CD14-positive monocyte (primary cell): ENCODE results near the gene ZNF132. TPM values are rescaled to one million over a fixed set of nuclear protein-coding genes. Genes with fewer than 3 reads are reported as not detected.

ENCODE experiments used
- DNase-seq, 3 donors: peaks; one replicate each; pipeline ENCODE4 v3.0.0-alpha.2; 2011 to 2022
- H2AFZ ChIP-seq: 2 replicates; pipeline ENCODE4 v1.6.0; 2012; ENCODE audit warnings: mild to moderate bottlenecking, low read depth, low read length, inconsistent platforms; ENCODE audit not compliant: insufficient read depth, poor library complexity, severe bottlenecking
- H3K27ac ChIP-seq, 2 donors: 1 replicate in 1 of 2; 2 replicates in 1 of 2; pipeline ENCODE4 v1.5.1; 2012 to 2013; ENCODE audit warnings: low read length in 2 of 2, control low read depth in 1 of 2, inconsistent platforms in 1 of 2, low read depth in 1 of 2, mild to moderate bottlenecking in 1 of 2
- H3K27me3 ChIP-seq, 2 donors: one replicate each; pipeline versions ENCODE4 v1.6.0 to v1.6.1; 2011 to 2013; ENCODE audit warnings: low read length in 2 of 2; ENCODE audit not compliant: control insufficient read depth in 2 of 2, insufficient read depth in 2 of 2
- H3K36me3 ChIP-seq, 2 donors: replicated peaks in 1 of 2; 1 replicate in 1 of 2; 2 replicates in 1 of 2; pipeline versions ENCODE4 v1.5.1 to v1.6.1; 2012 to 2013; ENCODE audit warnings: low read length in 2 of 2, control low read depth in 1 of 2, inconsistent platforms in 1 of 2, mild to moderate bottlenecking in 1 of 2; ENCODE audit not compliant: insufficient read depth in 2 of 2, control insufficient read depth in 1 of 2
- H3K4me1 ChIP-seq, 2 donors: 1 replicate in 1 of 2; 2 replicates in 1 of 2; pipeline versions ENCODE4 v1.5.1 to v1.6.1; 2012 to 2013; ENCODE audit warnings: low read length in 2 of 2, control low read depth in 1 of 2, inconsistent platforms in 1 of 2, mild to moderate bottlenecking in 1 of 2, moderate library complexity in 1 of 2; ENCODE audit not compliant: insufficient read depth in 2 of 2, control insufficient read depth in 1 of 2
- H3K4me2 ChIP-seq: replicated peaks from 2 replicates; pipeline ENCODE3; 2012; ENCODE audit warnings: low read length, moderate library complexity, mild to moderate bottlenecking; ENCODE audit not compliant: poor library complexity, severe bottlenecking; ENCODE audit errors: extremely low read depth
- H3K4me3 ChIP-seq, 3 experiments: fragments of 200-600 bp in 1 of 3; sonication (generic) in 1 of 3; replicated peaks in 1 of 3; 1 replicate in 2 of 3; 2 replicates in 1 of 3; pipeline ENCODE4 v1.5.1; 2011 to 2013; ENCODE audit warnings: low read length in 3 of 3, mild to moderate bottlenecking in 3 of 3, control low read depth in 2 of 3, low read depth in 2 of 3, inconsistent platforms in 1 of 3, moderate library complexity in 1 of 3
- H3K79me2 ChIP-seq: 2 replicates; pipeline ENCODE4 v1.6.0; 2012; ENCODE audit warnings: mild to moderate bottlenecking, control low read depth, inconsistent platforms, low read length, moderate library complexity; ENCODE audit not compliant: insufficient read depth
- H3K9ac ChIP-seq: 2 replicates; pipeline ENCODE4 v1.6.0; 2017; ENCODE audit warnings: low read length, mild to moderate bottlenecking; ENCODE audit not compliant: insufficient read depth, poor library complexity, severe bottlenecking
- H3K9me3 ChIP-seq, 2 donors: replicated peaks in 1 of 2; 1 replicate in 1 of 2; 2 replicates in 1 of 2; pipeline versions ENCODE4 v1.5.1 to v1.6.1; 2012 to 2013; ENCODE audit warnings: low read length in 2 of 2, control low read depth in 1 of 2; ENCODE audit not compliant: control insufficient read depth in 1 of 2, insufficient read depth in 1 of 2
- H4K20me1 ChIP-seq: 2 replicates; pipeline ENCODE4 v1.6.0; 2012; ENCODE audit warnings: mild to moderate bottlenecking, low read length, control low read depth, moderate library complexity; ENCODE audit not compliant: insufficient read depth
- H3K27ac Mint-ChIP-seq, 7 donors: one replicate each; pipeline ENCODE4 v1.8.0; 2020; ENCODE audit warnings: mild to moderate bottlenecking in 7 of 7, mixed read lengths in 7 of 7, moderate library complexity in 6 of 7, inconsistent platforms in 2 of 7
- H3K27me3 Mint-ChIP-seq, 3 donors: one replicate each; pipeline ENCODE4 v1.8.0; 2021 to 2022; ENCODE audit warnings: low read depth in 3 of 3, mild to moderate bottlenecking in 3 of 3, mixed read lengths in 3 of 3, moderate library complexity in 3 of 3, inconsistent platforms in 1 of 3
- H3K36me3 Mint-ChIP-seq, 2 donors: one replicate each; pipeline ENCODE4 v1.8.0; 2020; ENCODE audit warnings: mixed read lengths in 2 of 2, inconsistent platforms in 1 of 2, mild to moderate bottlenecking in 1 of 2
- H3K4me1 Mint-ChIP-seq: one replicate; pipeline ENCODE4 v1.8.0; 2020; ENCODE audit warnings: mild to moderate bottlenecking, mixed read lengths
- H3K4me3 Mint-ChIP-seq, 2 donors: one replicate each; pipeline ENCODE4 v1.8.0; 2020; ENCODE audit warnings: mild to moderate bottlenecking in 2 of 2, mixed read lengths in 2 of 2, moderate library complexity in 1 of 2
- H3K9me3 Mint-ChIP-seq, 7 donors: one replicate each; pipeline ENCODE4 v1.8.0; 2020 to 2022; ENCODE audit warnings: mixed read lengths in 7 of 7, mild to moderate bottlenecking in 6 of 7, moderate library complexity in 6 of 7, inconsistent platforms in 2 of 7
- WGBS: methylation state at CpG from one replicate; pipeline ENCODE4 v1.1.5; 2013; ENCODE audit warnings: missing lambda C conversion rate; ENCODE audit not compliant: insufficient coverage; 5-methylcytosine and 5-hydroxymethylcytosine counted together
- intact Hi-C, 2 donors: fragments of 100-400 bp; cut with micrococcal nuclease; formaldehyde crosslinking; loops; one replicate each; pipeline versions ENCODE4 v1.15.0 to v1.15.1; 2023
- polyA plus RNA-seq, 3 donors: library from polyadenylated mRNA; depleted of rRNA in 1 of 3; unstranded in 2 of 3; stranded (reverse) in 1 of 3; fragments of 300-500 nt in 2 of 3; fragments of >200 nt in 1 of 3; fragmentation: Illumina TruSeq in 2 of 3; gene quantifications; 1 replicate in 2 of 3; 2 replicates in 1 of 3; pipeline ENCODE4 v1.2.3, GENCODE V29; 2012 to 2021
- TF ChIP-seq, protein P1 (sequence below): fragments of 200-600 bp; IDR thresholded peaks from one replicate; pipeline ENCODE4 v1.8.0; 2022; ENCODE audit warnings: antibody characterized with exemption, mild to moderate bottlenecking

The ZNF132 gene
- polyA plus RNA-seq, 3 donors, result 0.40 to 0.92 (median 0.75) TPM

DNA sequence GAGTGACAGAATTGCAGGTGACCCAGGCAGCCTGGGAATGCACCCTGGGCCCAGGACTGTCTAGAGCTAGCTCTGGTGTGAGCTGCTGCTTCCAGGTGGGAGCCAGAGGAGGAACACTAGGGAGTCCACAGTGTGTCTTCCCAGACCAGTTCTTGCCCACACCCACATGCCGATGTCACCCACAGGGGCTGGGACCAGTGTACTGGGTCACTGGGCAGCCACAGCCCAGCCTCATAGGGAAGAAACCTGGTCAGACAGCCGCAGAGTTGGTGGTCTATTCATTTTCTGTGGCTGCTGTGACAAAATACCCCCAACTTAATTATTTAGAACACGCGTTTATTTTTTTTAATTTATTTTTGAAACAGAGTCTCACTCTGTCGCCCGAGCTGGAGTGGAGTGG is 41.4 kb downstream of the ZNF132 start:
- TF ChIP-seq, protein P1, sequence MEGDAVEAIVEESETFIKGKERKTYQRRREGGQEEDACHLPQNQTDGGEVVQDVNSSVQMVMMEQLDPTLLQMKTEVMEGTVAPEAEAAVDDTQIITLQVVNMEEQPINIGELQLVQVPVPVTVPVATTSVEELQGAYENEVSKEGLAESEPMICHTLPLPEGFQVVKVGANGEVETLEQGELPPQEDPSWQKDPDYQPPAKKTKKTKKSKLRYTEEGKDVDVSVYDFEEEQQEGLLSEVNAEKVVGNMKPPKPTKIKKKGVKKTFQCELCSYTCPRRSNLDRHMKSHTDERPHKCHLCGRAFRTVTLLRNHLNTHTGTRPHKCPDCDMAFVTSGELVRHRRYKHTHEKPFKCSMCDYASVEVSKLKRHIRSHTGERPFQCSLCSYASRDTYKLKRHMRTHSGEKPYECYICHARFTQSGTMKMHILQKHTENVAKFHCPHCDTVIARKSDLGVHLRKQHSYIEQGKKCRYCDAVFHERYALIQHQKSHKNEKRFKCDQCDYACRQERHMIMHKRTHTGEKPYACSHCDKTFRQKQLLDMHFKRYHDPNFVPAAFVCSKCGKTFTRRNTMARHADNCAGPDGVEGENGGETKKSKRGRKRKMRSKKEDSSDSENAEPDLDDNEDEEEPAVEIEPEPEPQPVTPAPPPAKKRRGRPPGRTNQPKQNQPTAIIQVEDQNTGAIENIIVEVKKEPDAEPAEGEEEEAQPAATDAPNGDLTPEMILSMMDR, result no peak
- Mint-ChIP-seq H3K27ac (no peak overlapping the region), H3K9me3 (peaks cover 0 to 11% (median 0%) of the 10 kb centered on the region in 7 donors), H3K27me3 (peaks cover 30 to 44% (median 43%) of the 10 kb centered on the region in 3 donors), H3K4me3 (no peak overlapping the region), H3K36me3 (peaks cover 18 to 20% of the 10 kb centered on the region in 2 donors), H3K4me1 (peaks cover 20% of the 10 kb centered on the region)
- H2AFZ ChIP-seq, result no peak overlapping the region
- no peak overlapping the region for H3K4me3 ChIP-seq
- DNase-seq, result no peak
- H3K36me3 ChIP-seq, result peaks cover 16 to 18% of the 10 kb centered on the region in 2 donors
- no peak overlapping the region for H3K27ac ChIP-seq
- intact Hi-C loops, result no loop called here
- peaks cover 5 to 30% of the 10 kb centered on the region in 2 donors for H3K27me3 ChIP-seq
- no peaks in the 10 kb centered on the region for H4K20me1 ChIP-seq
- WGBS, result 60% methylated on average over 1 of the region's 6 CpGs
- no peak overlapping the region for H3K4me2 ChIP-seq
- no peaks in the 10 kb centered on the region for H3K9me3 ChIP-seq
- no peak overlapping the region for H3K9ac ChIP-seq
- H3K4me1 ChIP-seq, result peaks cover 14 to 18% of the 10 kb centered on the region in 2 donors
- H3K79me2 ChIP-seq, result no peaks in the 10 kb centered on the region

DNA sequence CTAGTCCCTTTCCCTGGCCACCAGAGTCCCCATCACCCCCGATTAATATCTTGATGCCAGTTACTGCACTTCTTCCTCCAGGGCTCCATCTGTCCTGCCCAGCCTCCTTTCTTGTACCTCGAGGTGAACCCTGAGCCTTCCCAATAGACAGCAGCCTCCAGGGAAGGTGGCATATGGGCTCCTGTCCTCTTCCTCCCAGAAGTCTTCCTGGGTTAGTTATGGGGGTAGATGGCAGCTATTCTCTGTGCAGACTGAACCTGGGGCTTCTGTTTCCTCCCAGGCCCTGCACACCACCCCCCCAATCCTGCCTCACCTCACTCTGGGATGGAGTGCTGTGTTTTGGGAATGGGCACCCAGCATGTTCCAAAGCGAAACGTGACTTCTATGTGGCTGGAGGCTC is 41.9 kb downstream of the ZNF132 start:
- peaks cover 22 to 24% of the 10 kb centered on the region in 2 donors for H3K36me3 Mint-ChIP-seq

More for the DNA sequence above, 41.9 kb downstream of the ZNF132 start:
- no peak overlapping the region for H3K27ac Mint-ChIP-seq
- H3K9me3 ChIP-seq, result no peaks in the 10 kb centered on the region
- peak overlapping the region in 1 of 2 donors; percentile 48 for H3K4me3 Mint-ChIP-seq
- intact Hi-C loops, result no loop called here
- H2AFZ ChIP-seq, result no peak overlapping the region
- H3K27ac ChIP-seq, result no peak overlapping the region
- H3K9me3 Mint-ChIP-seq, result peaks cover 0 to 11% (median 0%) of the 10 kb centered on the region in 7 donors
- H3K4me1 Mint-ChIP-seq, result peaks cover 20% of the 10 kb centered on the region
- H3K27me3 ChIP-seq, result peaks cover 5 to 30% of the 10 kb centered on the region in 2 donors
- TF ChIP-seq, protein P1, result no peak
- H3K4me1 ChIP-seq, result peaks cover 14 to 18% of the 10 kb centered on the region in 2 donors
- H4K20me1 ChIP-seq, result no peaks in the 10 kb centered on the region
- H3K79me2 ChIP-seq, result no peaks in the 10 kb centered on the region
- H3K27me3 Mint-ChIP-seq, result peaks cover 30 to 44% (median 43%) of the 10 kb centered on the region in 3 donors
- H3K9ac ChIP-seq, result no peak overlapping the region
- peaks cover 20 to 22% of the 10 kb centered on the region in 2 donors for H3K36me3 ChIP-seq
- WGBS, result 100% methylated on average over 1 of the region's 4 CpGs
- H3K4me3 ChIP-seq, result no peak overlapping the region
- DNase-seq, result no peak
- no peak overlapping the region for H3K4me2 ChIP-seq
